Activated naive CD4-positive, alpha-beta T cell treated with anti-CD3 and anti-CD28 coated beads for 36 hours (primary cell): ENCODE data around the gene SPARCL1. TPM values are rescaled to one million over a fixed set of nuclear protein-coding genes. Genes with fewer than 3 reads are reported as not detected.
A peak's percentile ranks its signal among the peaks of the same experiment; 100 is the strongest.

Experiments used
- CTCF ChIA-PET: fragments of 350-600 bp; sonication (Branson Sonifier 250); formaldehyde crosslinking; loops from one replicate; lab custom pipeline; 2021; ENCODE audit warnings: antibody characterized with exemption; lab: Charles Lee
- DNase-seq: peaks from one replicate; pipeline ENCODE4 v3.0.0-alpha.2; 2020
- H3K27ac Mint-ChIP-seq: one replicate; pipeline ENCODE4 v1.8.0; 2021; ENCODE audit warnings: mild to moderate bottlenecking, mixed read lengths
- H3K27me3 Mint-ChIP-seq: one replicate; pipeline ENCODE4 v1.8.0; 2021; ENCODE audit warnings: low read depth, mixed read lengths
- H3K36me3 Mint-ChIP-seq: one replicate; pipeline ENCODE4 v1.8.0; 2021; ENCODE audit warnings: low read depth, mixed read lengths
- H3K4me1 Mint-ChIP-seq: one replicate; pipeline ENCODE4 v1.8.0; 2021; ENCODE audit warnings: low read depth, mixed read lengths
- H3K4me3 Mint-ChIP-seq: one replicate; pipeline ENCODE4 v1.8.0; 2021; ENCODE audit warnings: mild to moderate bottlenecking, moderate library complexity, mixed read lengths
- H3K9me3 Mint-ChIP-seq: one replicate; pipeline ENCODE4 v1.8.0; 2021; ENCODE audit warnings: mixed read lengths
- intact Hi-C: fragments of 100-400 bp; cut with micrococcal nuclease; formaldehyde crosslinking; loops from one replicate; pipeline ENCODE4 v1.15.1; 2023
- total RNA-seq, 2 experiments: library from RNA; stranded (reverse); gene quantifications; one replicate each; pipeline ENCODE4 v1.2.3, GENCODE V29; 2021

SPARCL1 gene
- total RNA-seq, 2 experiments from 2014 or later, result not detected

GRCh38 chr4:87512400-87512799 is 16.8 kb downstream of the SPARCL1 start:
- intact Hi-C loops, result no loop called here
- no peaks in the 10 kb centered on the region for H3K36me3 Mint-ChIP-seq
- no peak for DNase-seq
- no peak overlapping the region for H3K4me3 Mint-ChIP-seq
- CTCF ChIA-PET, result no interaction called here
- H3K9me3 Mint-ChIP-seq, result no peaks in the 10 kb centered on the region
- no peak overlapping the region for H3K27ac Mint-ChIP-seq
- H3K27me3 Mint-ChIP-seq, result no peaks in the 10 kb centered on the region
- no peaks in the 10 kb centered on the region for H3K4me1 Mint-ChIP-seq

- no peaks in the 10 kb centered on the region for H3K36me3 Mint-ChIP-seq
- no peaks in the 10 kb centered on the region for H3K27me3 Mint-ChIP-seq
- no peak overlapping the region for H3K4me3 Mint-ChIP-seq
- intact Hi-C loops, result no loop called here
- H3K27ac Mint-ChIP-seq, result no peak overlapping the region
- no peak for DNase-seq
- H3K9me3 Mint-ChIP-seq, result no peaks in the 10 kb centered on the region
- CTCF ChIA-PET, result interaction anchor here (0.6 kb wide), 1 partner anchor 9 kb away, joined by 5 read pairs; no protein-coding TSS in a partner anchor
- no peaks in the 10 kb centered on the region for H3K4me1 Mint-ChIP-seq
Measured at GRCh38 chr4:87511500-87511899, 17.7 kb downstream of the SPARCL1 start.

- no peak for DNase-seq
- H3K27me3 Mint-ChIP-seq, result no peaks in the 10 kb centered on the region
- H3K27ac Mint-ChIP-seq, result no peak overlapping the region
- H3K4me1 Mint-ChIP-seq, result no peaks in the 10 kb centered on the region
- CTCF ChIA-PET, result no interaction called here
- H3K9me3 Mint-ChIP-seq, result no peaks in the 10 kb centered on the region
- H3K4me3 Mint-ChIP-seq, result no peak overlapping the region
- no peaks in the 10 kb centered on the region for H3K36me3 Mint-ChIP-seq
- intact Hi-C loops, result no loop called here
Measured at GRCh38 chr4:87510747-87511146, 18.4 kb downstream of the SPARCL1 start.

GRCh38 chr4:87506974-87507701 is 22.0 kb downstream of the SPARCL1 start:
- Mint-ChIP-seq H3K9me3 (no peaks in the 10 kb centered on the region), H3K4me1 (no peaks in the 10 kb centered on the region), H3K27ac (no peak overlapping the region), H3K27me3 (no peaks in the 10 kb centered on the region), H3K4me3 (no peak overlapping the region), H3K36me3 (no peaks in the 10 kb centered on the region)
- intact Hi-C loops, result no loop called here
- no peak for DNase-seq
- CTCF ChIA-PET, result no interaction called here

- Mint-ChIP-seq H3K9me3 (no peaks in the 10 kb centered on the region), H3K27ac (no peak overlapping the region), H3K27me3 (no peaks in the 10 kb centered on the region), H3K36me3 (no peaks in the 10 kb centered on the region), H3K4me1 (no peaks in the 10 kb centered on the region), H3K4me3 (no peak overlapping the region)
- CTCF ChIA-PET, result no interaction called here
- peak; percentile 7 for DNase-seq
- intact Hi-C loops, result no loop called here
Measured at GRCh38 chr4:87505862-87506261, 23.3 kb downstream of the SPARCL1 start.

GRCh38 chr4:87502580-87503238 is 26.5 kb downstream of the SPARCL1 start:
- CTCF ChIA-PET, result interaction anchor here (0.6 kb wide), 1 partner anchor 9 kb away, joined by 5 read pairs; no protein-coding TSS in a partner anchor
- Mint-ChIP-seq H3K36me3 (no peaks in the 10 kb centered on the region), H3K9me3 (no peaks in the 10 kb centered on the region), H3K4me1 (peaks cover 3% of the 10 kb centered on the region), H3K27me3 (no peaks in the 10 kb centered on the region), H3K27ac (no peak overlapping the region), H3K4me3 (no peak overlapping the region)
- no peak for DNase-seq
- intact Hi-C loops, result no loop called here

- DNase-seq, result no peak
- CTCF ChIA-PET, result no interaction called here
Measured at GRCh38 chr4:87500092-87500462, 29.1 kb downstream of the SPARCL1 start.

GRCh38 chr4:87499403-87500091 is 29.6 kb downstream of the SPARCL1 start:
- Mint-ChIP-seq H3K4me1 (peaks cover 3% of the 10 kb centered on the region), H3K27ac (no peak overlapping the region), H3K27me3 (no peaks in the 10 kb centered on the region), H3K36me3 (no peaks in the 10 kb centered on the region), H3K4me3 (no peak overlapping the region), H3K9me3 (no peaks in the 10 kb centered on the region)
- CTCF ChIA-PET, result interaction anchor here (0.9 kb wide), 1 partner anchor 167 kb away, joined by 3 read pairs; no protein-coding TSS in a partner anchor
- no peak for DNase-seq
- intact Hi-C loops, result no loop called here

More at GRCh38 chr4:87500092-87500462, 29.1 kb downstream of the SPARCL1 start:
- H3K36me3 Mint-ChIP-seq, result no peaks in the 10 kb centered on the region
- H3K4me3 Mint-ChIP-seq, result no peak overlapping the region
- intact Hi-C loops, result no loop called here
- no peaks in the 10 kb centered on the region for H3K27me3 Mint-ChIP-seq
- H3K9me3 Mint-ChIP-seq, result no peaks in the 10 kb centered on the region
- peaks cover 3% of the 10 kb centered on the region for H3K4me1 Mint-ChIP-seq
- H3K27ac Mint-ChIP-seq, result no peak overlapping the region

- CTCF ChIA-PET, result interaction anchor here (0.8 to 0.9 kb wide), 2 partner anchors 168 to 345 kb away, joined by 3 read pairs; no protein-coding TSS in a partner anchor
- H3K4me3 Mint-ChIP-seq, result no peak overlapping the region
- H3K27me3 Mint-ChIP-seq, result no peaks in the 10 kb centered on the region
- no peaks in the 10 kb centered on the region for H3K9me3 Mint-ChIP-seq
- DNase-seq, result no peak
- intact Hi-C loops, result no loop called here
- H3K4me1 Mint-ChIP-seq, result peaks cover 3% of the 10 kb centered on the region
- no peaks in the 10 kb centered on the region for H3K36me3 Mint-ChIP-seq
- H3K27ac Mint-ChIP-seq, result no peak overlapping the region
Measured at GRCh38 chr4:87498446-87498900, 30.7 kb downstream of the SPARCL1 start.

- CTCF ChIA-PET, result interaction anchor here (1.0 kb wide), 1 partner anchor 566 kb away, joined by 3 read pairs; no protein-coding TSS in a partner anchor
- intact Hi-C loops, result loop anchor here (1.0 to 2.0 kb wide), 2 partner anchors 342 to 351 kb away; no protein-coding TSS in a partner anchor
- no peak overlapping the region for H3K4me3 Mint-ChIP-seq
Measured at GRCh38 chr4:87497578-87497977, 31.6 kb downstream of the SPARCL1 start.

GRCh38 chr4:87497159-87497558 is 32.0 kb downstream of the SPARCL1 start:
- no peak overlapping the region for H3K27ac Mint-ChIP-seq
- CTCF ChIA-PET, result interaction anchor here (1.0 kb wide), 1 partner anchor 566 kb away, joined by 3 read pairs; no protein-coding TSS in a partner anchor
- H3K36me3 Mint-ChIP-seq, result no peaks in the 10 kb centered on the region
- H3K27me3 Mint-ChIP-seq, result no peaks in the 10 kb centered on the region
- peak; percentile 44 for DNase-seq
- no peak overlapping the region for H3K4me3 Mint-ChIP-seq
- intact Hi-C loops, result loop anchor here (1.0 to 2.0 kb wide), 2 partner anchors 342 to 352 kb away; no protein-coding TSS in a partner anchor
- peaks cover 3% of the 10 kb centered on the region for H3K4me1 Mint-ChIP-seq
- H3K9me3 Mint-ChIP-seq, result no peaks in the 10 kb centered on the region

More at GRCh38 chr4:87497578-87497977, 31.6 kb downstream of the SPARCL1 start:
- Mint-ChIP-seq H3K9me3 (no peaks in the 10 kb centered on the region), H3K4me1 (peaks cover 3% of the 10 kb centered on the region), H3K27ac (no peak overlapping the region), H3K36me3 (no peaks in the 10 kb centered on the region), H3K27me3 (no peaks in the 10 kb centered on the region)
- no peak for DNase-seq

- Mint-ChIP-seq H3K4me1 (peaks cover 2% of the 10 kb centered on the region), H3K36me3 (peaks cover 9% of the 10 kb centered on the region), H3K27ac (no peak overlapping the region), H3K9me3 (peaks cover 4% of the 10 kb centered on the region), H3K27me3 (no peaks in the 10 kb centered on the region), H3K4me3 (no peak overlapping the region)
- CTCF ChIA-PET, result interaction anchor here (0.6 kb wide), 1 partner anchor 46 kb away, joined by 4 read pairs; no protein-coding TSS in a partner anchor
- DNase-seq, result no peak
- intact Hi-C loops, result no loop called here
Measured at GRCh38 chr4:87493115-87493514, 36.1 kb downstream of the SPARCL1 start.
